WI38 (cell line): ENCODE measurements around the gene CNGA3.
"Not testable (repeated sequence)": the region's sequence is repeated elsewhere in the genome, so short reads cannot be mapped to it uniquely, and the experiment has no call there.

Source experiments
- H3K4me3 ChIP-seq: 2 replicates; pipeline ENCODE4 v1.5.1; 2011; ENCODE audit warnings: low read depth, mild to moderate bottlenecking, control low read depth, low read length
- TF ChIP-seq, protein P1 (sequence below): IDR thresholded peaks from 2 replicates; pipeline ENCODE4 v1.5.1; 2012; ENCODE audit warnings: low read depth, mild to moderate bottlenecking, control low read depth, low read length

The CNGA3 gene

DNA sequence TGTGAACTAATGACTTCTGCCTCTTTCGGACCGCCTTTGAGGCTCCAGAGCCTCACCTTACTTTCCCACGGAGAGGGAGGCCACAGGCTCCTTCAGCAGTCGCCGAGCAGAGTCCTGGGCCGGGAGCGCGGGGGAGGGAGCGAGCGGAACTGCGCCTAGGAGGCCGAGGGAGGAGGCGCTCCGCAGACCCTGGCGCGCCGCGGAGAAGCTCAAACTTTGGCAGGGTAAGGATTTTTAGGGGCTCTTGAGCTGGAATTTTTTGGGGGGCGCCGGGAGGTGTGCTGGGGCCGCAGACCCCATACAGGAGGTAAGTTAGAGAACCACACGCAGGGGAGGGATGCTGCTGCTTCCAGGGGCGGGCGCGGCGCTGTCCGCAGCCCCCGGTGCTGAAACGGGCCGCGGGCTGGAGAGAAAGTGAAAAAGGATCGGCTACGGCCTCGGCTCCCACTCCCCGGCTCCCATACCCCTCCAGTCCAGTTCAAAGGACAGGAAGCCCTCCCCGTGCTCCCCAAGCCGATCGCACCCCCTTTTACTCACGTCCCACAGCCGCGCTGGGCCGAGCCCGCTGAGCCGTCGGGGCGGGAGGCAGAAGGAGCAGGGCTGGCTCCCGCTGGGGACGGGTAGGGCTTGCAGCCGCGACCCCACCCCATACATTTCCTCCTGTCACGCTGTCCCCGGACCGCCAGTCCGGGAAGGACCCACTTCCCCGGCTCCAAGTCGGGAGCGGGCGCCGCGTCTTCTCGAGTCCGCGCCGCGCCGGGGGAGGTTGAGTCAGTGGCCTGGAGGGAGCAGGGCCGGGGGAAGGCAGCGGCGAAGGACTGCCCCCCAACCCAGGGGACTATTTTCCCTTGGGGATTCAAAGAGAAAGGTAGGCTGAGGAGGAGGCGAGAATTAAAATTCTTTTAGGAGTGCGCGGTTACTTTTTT is at the start of gene CNGA3:
TSS of gene CNGA3 (plus strand) at position 146 of the 926 bp plus-strand sequence. CDS start 23,520 bp downstream, outside the sequence.
- no peak within 1 kb of the TSS for H3K4me3 ChIP-seq

DNA sequence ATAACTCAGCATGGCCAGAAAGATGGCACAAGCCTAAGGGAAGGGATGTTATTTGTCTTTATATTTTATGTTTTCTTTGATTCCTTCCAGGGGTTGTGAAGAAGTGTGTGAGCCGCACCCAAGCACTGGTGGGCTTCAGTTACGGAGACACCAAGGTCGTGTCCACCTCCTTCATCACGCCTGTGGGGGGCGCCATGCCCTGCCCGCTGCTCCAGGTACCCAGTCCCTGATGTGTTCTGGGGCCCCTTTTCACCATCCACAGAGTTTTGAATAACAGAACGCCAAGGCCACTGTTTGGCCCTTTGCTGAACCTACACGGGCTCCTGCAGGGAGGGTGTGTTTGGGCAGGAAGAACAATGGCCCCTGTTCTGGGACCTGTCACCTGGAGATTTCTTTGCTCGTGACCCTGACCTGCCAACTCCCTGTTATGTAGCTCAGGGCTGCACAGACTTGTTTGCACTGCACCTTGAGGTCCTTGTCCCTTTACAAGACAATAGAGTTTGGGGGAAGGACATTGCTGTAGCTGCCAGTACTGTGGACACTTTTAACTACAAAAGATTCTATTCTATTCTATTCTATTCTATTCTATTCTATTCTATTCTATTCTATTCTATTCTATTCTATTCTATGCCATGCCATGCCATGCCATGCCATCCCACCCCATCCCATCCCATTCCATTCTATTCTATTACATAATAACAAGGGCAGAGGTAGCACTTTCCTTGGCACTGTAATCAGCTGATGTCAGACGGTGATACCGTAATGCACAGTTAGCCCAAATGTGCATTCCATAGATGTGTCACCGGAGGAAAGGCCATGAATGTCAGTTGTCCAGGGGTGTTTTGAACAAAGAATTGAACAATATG is 48.2 kb upstream of the CNGA3 start:
- no peak overlapping the region for H3K4me3 ChIP-seq
- TF ChIP-seq, protein P1, sequence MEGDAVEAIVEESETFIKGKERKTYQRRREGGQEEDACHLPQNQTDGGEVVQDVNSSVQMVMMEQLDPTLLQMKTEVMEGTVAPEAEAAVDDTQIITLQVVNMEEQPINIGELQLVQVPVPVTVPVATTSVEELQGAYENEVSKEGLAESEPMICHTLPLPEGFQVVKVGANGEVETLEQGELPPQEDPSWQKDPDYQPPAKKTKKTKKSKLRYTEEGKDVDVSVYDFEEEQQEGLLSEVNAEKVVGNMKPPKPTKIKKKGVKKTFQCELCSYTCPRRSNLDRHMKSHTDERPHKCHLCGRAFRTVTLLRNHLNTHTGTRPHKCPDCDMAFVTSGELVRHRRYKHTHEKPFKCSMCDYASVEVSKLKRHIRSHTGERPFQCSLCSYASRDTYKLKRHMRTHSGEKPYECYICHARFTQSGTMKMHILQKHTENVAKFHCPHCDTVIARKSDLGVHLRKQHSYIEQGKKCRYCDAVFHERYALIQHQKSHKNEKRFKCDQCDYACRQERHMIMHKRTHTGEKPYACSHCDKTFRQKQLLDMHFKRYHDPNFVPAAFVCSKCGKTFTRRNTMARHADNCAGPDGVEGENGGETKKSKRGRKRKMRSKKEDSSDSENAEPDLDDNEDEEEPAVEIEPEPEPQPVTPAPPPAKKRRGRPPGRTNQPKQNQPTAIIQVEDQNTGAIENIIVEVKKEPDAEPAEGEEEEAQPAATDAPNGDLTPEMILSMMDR: no peak

More for the DNA sequence above, at the start of gene CNGA3:
- TF ChIP-seq, protein P1: no peak

DNA sequence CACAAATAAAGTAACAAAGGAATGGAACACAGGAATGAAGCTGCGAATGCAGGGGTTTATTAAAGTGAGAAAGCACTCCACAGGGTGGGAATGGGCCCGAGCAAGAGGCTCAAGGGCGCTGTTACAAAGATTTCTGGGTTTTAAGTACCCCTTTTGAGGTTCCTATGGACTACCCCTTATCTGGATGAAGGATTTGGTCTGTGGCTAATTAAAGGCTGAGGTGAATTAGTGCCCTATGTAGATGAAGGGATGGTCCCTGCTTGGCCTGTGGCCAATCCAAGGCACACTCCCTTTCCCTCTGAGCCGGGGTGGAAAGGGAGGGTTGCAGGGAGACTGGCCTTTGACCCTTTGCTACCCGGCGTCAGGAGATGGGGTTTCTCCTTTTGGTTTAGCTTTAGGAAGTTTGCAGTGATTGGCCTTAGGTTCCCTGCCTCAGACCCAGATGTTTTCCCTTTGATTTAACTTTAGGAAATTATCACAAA is 47.5 kb upstream of the CNGA3 start:
- H3K4me3 ChIP-seq: no peak overlapping the region
- TF ChIP-seq, protein P1: no peak

DNA sequence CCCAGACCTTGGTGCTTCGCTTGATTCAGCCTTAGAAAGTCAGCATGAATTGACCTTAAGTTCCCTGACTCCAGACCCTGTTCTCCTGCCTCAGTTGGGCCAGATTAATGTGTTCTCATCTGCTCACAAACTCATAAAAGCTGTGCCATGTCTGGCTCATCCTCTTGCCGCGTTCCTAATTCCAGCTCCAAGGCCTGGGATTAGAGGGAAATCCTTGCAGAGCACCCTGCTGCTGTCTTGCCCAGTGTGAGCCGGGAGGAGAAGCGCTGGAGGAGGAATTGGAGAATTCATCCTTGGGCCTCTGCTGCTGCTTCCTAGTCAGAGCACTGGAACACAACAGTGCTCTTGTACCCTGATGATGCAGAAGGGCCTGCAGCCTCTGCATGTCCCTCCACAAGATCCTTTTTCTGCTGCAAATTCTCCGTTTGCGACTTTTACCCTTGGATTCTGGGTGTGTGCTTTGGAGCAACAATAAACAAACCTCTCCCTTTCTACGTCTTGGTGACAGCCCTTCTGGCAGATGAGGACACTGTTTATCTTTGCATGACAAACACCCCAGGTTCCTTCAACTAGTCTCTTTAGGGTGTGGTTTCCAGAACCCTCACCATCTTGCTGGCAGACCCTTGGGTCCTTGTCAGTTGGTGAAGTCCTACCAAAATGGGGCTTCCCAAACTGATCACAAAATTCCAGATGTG is 46.9 kb upstream of the CNGA3 start:
- no peak overlapping the region for H3K4me3 ChIP-seq
- TF ChIP-seq, protein P1: no peak

DNA sequence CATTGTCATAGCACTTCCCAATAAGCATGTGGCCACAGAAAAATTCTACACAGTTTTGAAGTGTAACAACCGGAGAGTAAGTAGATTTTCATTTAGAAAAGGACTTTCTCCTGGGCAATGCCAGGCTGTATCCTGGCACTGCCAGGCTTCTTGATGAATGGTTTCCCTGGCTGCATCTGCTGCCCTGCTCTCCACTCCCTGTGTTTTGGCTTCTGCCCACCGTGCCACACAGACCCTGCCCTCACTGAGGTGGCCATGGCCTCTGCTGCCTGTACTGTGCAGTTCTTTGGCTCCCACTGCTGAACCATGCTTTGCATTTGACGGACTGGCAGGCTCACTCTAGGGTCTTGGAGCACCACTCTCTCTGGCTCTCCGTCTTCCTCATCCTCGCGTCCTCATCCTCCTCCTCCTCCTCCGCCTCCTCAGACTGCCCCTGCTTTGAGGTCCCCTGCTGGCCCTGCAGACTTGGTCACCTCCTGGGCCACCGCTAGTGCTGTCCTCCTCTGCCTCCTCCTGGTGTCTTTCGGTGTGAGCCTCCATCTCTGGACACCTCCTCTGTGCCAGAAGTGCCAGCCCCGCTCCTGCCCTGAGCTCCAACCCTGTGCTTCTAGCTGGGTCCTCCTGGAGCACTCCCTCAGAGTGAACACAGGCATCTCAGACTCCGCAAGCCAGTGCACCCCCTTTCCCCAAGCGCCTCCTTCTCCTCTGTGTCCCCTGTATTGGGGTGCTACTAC is 45.9 kb upstream of the CNGA3 start:
- TF ChIP-seq, protein P1: no peak
- no peak overlapping the region for H3K4me3 ChIP-seq

DNA sequence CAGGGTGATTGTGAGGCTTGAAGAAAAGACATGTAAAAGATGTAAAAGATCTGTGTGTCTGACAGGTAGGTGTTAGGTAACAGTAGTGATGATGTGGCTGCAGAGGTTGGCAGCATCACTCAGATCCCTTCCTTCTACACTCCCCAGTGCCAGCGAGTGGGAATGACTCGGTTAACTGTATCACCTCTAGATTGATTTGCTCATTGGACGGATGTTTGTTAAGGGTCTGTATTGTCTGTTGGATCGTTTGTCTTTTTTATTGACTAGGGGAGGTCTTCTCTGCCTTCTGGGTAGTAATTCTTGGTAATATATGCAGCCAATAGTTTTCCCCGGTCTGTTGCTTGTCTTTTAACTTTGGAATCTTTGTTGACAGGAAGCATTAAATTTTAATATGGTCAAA is 44.8 kb upstream of the CNGA3 start:
- TF ChIP-seq, protein P1: no peak
- no peak overlapping the region for H3K4me3 ChIP-seq

DNA sequence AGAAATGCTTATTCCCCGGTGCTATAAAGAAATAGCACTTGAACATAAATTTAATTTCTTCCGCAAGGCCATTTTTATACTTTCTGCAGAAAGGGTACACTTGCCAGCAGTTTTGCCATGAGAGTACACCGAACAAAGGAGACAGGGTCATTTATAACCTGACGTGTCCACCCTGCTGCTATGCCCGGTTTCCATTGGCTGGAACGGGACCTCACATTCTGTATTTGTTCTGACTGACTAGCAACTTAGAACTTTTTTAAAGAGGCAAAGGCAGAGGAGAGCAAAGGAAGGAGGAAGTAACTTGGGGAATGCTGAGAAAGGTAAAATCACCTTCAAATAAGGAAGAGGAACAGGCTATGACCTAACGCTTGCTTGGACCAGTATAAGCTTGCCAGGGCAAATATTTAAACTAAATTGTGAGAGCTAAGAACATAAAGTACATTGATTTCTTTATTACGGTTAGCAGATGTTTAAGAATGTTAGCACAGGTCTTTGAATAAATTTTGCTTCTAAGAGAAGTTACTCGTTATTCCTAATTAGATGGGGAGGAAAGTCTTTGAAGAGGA is 39.0 kb upstream of the CNGA3 start:
- not testable (repeated sequence) for H3K4me3 ChIP-seq
